GM18907 (cell line): ENCODE results near the gene CTSD.

Experiments
- ATAC-seq: cut with Tn5 transposase; IDR thresholded peaks from one replicate; pipeline ENCODE4 v1.9.1; 2021; ENCODE audit warnings: mild to moderate bottlenecking, moderate library complexity; ENCODE audit not compliant: unreplicated experiment

The CTSD gene

GRCh38 chr11:1732418-1733008 is 31.2 kb downstream of the CTSD start:
- ATAC-seq = no peak

- no peak for ATAC-seq
These were observed 32.2 kb downstream of the CTSD start for GRCh38 chr11:1731451-1732059.

GRCh38 chr11:1730059-1730629 is 33.6 kb downstream of the CTSD start:
- ATAC-seq = no peak

GRCh38 chr11:1729692-1730011 is 34.1 kb downstream of the CTSD start:
- no peak for ATAC-seq

- ATAC-seq = no peak
These were observed 34.6 kb downstream of the CTSD start for GRCh38 chr11:1728931-1729691.

GRCh38 chr11:1728301-1728700 is 35.4 kb downstream of the CTSD start:
- no peak for ATAC-seq

GRCh38 chr11:1727861-1728260 is 35.9 kb downstream of the CTSD start:
- no peak for ATAC-seq

GRCh38 chr11:1727096-1727690 is 36.5 kb downstream of the CTSD start:
- no peak for ATAC-seq

GRCh38 chr11:1719781-1720180 is 43.9 kb downstream of the CTSD start:
- no peak for ATAC-seq

GRCh38 chr11:1718326-1718725 is 45.4 kb downstream of the CTSD start:
- ATAC-seq = no peak

GRCh38 chr11:1717745-1718144 is 46.0 kb downstream of the CTSD start:
- ATAC-seq = no peak

- no peak for ATAC-seq
These were observed 48.5 kb downstream of the CTSD start for GRCh38 chr11:1714908-1715885.

GRCh38 chr11:1708716-1709115 is 55.0 kb downstream of the CTSD start:
- ATAC-seq = no peak

GRCh38 chr11:1707751-1708150 is 56.0 kb downstream of the CTSD start:
- no peak for ATAC-seq

GRCh38 chr11:1706634-1707400 is 56.9 kb downstream of the CTSD start:
- no peak for ATAC-seq

GRCh38 chr11:1705126-1706052 is 58.3 kb downstream of the CTSD start:
- ATAC-seq = no peak

GRCh38 chr11:1703146-1703545 is 60.6 kb downstream of the CTSD start:
- no peak for ATAC-seq
